IMR-90 (cell line): ENCODE measurements around the gene ZFAND6. TPM values are rescaled to one million over a fixed set of nuclear protein-coding genes. Genes with fewer than 3 reads are reported as not detected.

Experiments used
- ATAC-seq: fragments of 200-7000 bp; cut with Tn5 transposase; 2 replicates; pipeline ENCODE4 v1.9.1; 2020; ENCODE audit warnings: low read depth, mild to moderate bottlenecking, moderate library complexity
- BruUV-seq: library from RNA; stranded (reverse); fragments of 400-500 nt; replicated peaks from 2 replicates; lab custom pipeline; 2021; lab: Mats Ljungman, UMichigan
- CTCF ChIA-PET: fragments of 300-600 bp; formaldehyde crosslinking; extraction: SDS; loops from one replicate; lab custom pipeline; 2021; ENCODE audit warnings: antibody characterized with exemption; lab: Yijun Ruan, JAX
- POLR2A ChIA-PET: fragments of 300-600 bp; sonication (Branson Sonifier 250); formaldehyde crosslinking; loops from one replicate; lab custom pipeline; 2022; ENCODE audit warnings: antibody characterized with exemption; ENCODE audit not compliant: unreplicated experiment; lab: Charles Lee
- DNase-seq: peaks from one replicate; pipeline ENCODE4 v3.0.0; 2013
- H2AFZ ChIP-seq: replicated peaks from 2 replicates; pipeline ENCODE3; 2013; ENCODE audit warnings: low read length, mild to moderate bottlenecking; ENCODE audit not compliant: poor library complexity
- H2AK5ac ChIP-seq: 2 replicates; pipeline ENCODE4 v1.6.1; 2013; ENCODE audit warnings: low read depth, low read length, inconsistent platforms
- H2AK9ac ChIP-seq: replicated peaks from 2 replicates; pipeline ENCODE3; 2013; ENCODE audit warnings: mild to moderate bottlenecking, low read depth, low read length, moderate library complexity; ENCODE audit not compliant: poor library complexity
- H2BK120ac ChIP-seq: 2 replicates; pipeline ENCODE4 v1.6.1; 2013; ENCODE audit warnings: low read depth, low read length, inconsistent platforms
- H2BK15ac ChIP-seq: 3 replicates; pipeline ENCODE4 v1.6.1; 2013; ENCODE audit warnings: low read depth, low read length, inconsistent platforms
- H2BK20ac ChIP-seq: 2 replicates; pipeline ENCODE4 v1.6.1; 2013; ENCODE audit warnings: low read depth, mild to moderate bottlenecking, inconsistent platforms, low read length, moderate library complexity
- H2BK5ac ChIP-seq: 2 replicates; pipeline ENCODE4 v1.6.1; 2013; ENCODE audit warnings: mild to moderate bottlenecking, low read depth, low read length, inconsistent platforms; ENCODE audit not compliant: poor library complexity, severe bottlenecking
- H3K14ac ChIP-seq: replicated peaks from 2 replicates; pipeline ENCODE4 v1.6.1; 2013; ENCODE audit warnings: low read depth, low read length, inconsistent platforms
- H3K18ac ChIP-seq: 2 replicates; pipeline ENCODE4 v1.6.1; 2013; ENCODE audit warnings: low read depth, low read length, control low read depth
- H3K23ac ChIP-seq: 2 replicates; pipeline ENCODE4 v1.6.1; 2013; ENCODE audit warnings: low read depth, low read length, inconsistent platforms
- H3K27ac ChIP-seq: 2 replicates; pipeline ENCODE4 v1.5.1; 2013; ENCODE audit warnings: mild to moderate bottlenecking, control low read depth, low read length; ENCODE audit not compliant: insufficient read depth
- H3K27me3 ChIP-seq: 2 replicates; pipeline ENCODE4 v1.6.1; 2013; ENCODE audit warnings: low read length; ENCODE audit not compliant: control insufficient read depth, insufficient read depth
- H3K36me3 ChIP-seq: 2 replicates; pipeline ENCODE4 v1.6.1; 2013; ENCODE audit warnings: low read length, mixed read lengths; ENCODE audit not compliant: control insufficient read depth, insufficient read depth
- H3K4ac ChIP-seq: 2 replicates; pipeline ENCODE4 v1.6.1; 2013; ENCODE audit warnings: low read depth, low read length, inconsistent platforms
- H3K4me1 ChIP-seq: 2 replicates; pipeline ENCODE4 v1.6.1; 2013; ENCODE audit warnings: low read length, mixed read lengths; ENCODE audit not compliant: control insufficient read depth, insufficient read depth
- H3K4me2 ChIP-seq: 2 replicates; pipeline ENCODE4 v1.6.1; 2013; ENCODE audit warnings: low read depth, mild to moderate bottlenecking, control low read depth, low read length, moderate library complexity
- H3K4me3 ChIP-seq: 2 replicates; pipeline ENCODE4 v1.5.1; 2013; ENCODE audit warnings: low read depth, mild to moderate bottlenecking, control low read depth, low read length, moderate library complexity; ENCODE audit not compliant: insufficient read depth
- H3K56ac ChIP-seq: 2 replicates; pipeline ENCODE4 v1.6.1; 2013; ENCODE audit warnings: low read length, inconsistent platforms; ENCODE audit not compliant: insufficient read depth; ENCODE audit errors: extremely low read depth
- H3K79me1 ChIP-seq, 2 experiments: 2 replicates each; pipeline ENCODE4 v1.6.1; 2013; ENCODE audit warnings: low read length in 2 of 2, inconsistent platforms in 1 of 2, low read depth in 1 of 2
- H3K9ac ChIP-seq: 2 replicates; pipeline ENCODE4 v1.6.1; 2013; ENCODE audit warnings: low read depth, low read length, control low read depth
- H3K9me1 ChIP-seq: 2 replicates; pipeline ENCODE4 v1.6.1; 2013; ENCODE audit warnings: low read length, inconsistent platforms; ENCODE audit not compliant: insufficient read depth
- H3K9me3 ChIP-seq: 2 replicates; pipeline ENCODE4 v1.6.1; 2013; ENCODE audit warnings: low read length; ENCODE audit not compliant: control insufficient read depth, insufficient read depth
- H4K20me1 ChIP-seq: 2 replicates; pipeline ENCODE4 v1.6.1; 2013; ENCODE audit warnings: low read length, inconsistent platforms; ENCODE audit not compliant: insufficient read depth
- H4K5ac ChIP-seq: 2 replicates; pipeline ENCODE4 v1.6.1; 2013; ENCODE audit warnings: mild to moderate bottlenecking, low read depth, low read length, control low read depth
- H4K8ac ChIP-seq, 2 experiments: 2 replicates each; pipeline ENCODE4 v1.6.1; 2013; ENCODE audit warnings: low read depth in 2 of 2, low read length in 2 of 2, control low read depth in 1 of 2, inconsistent platforms in 1 of 2
- H4K91ac ChIP-seq: 2 replicates; pipeline ENCODE4 v1.6.1; 2013; ENCODE audit warnings: low read depth, low read length, inconsistent platforms; ENCODE audit not compliant: insufficient read depth
- CEBPB ChIP-seq: IDR thresholded peaks from 2 replicates; pipeline ENCODE4 v1.6.1; 2012; ENCODE audit warnings: low read depth, low read length, improper control_type of control experiment
- CTCF ChIP-seq: conservative IDR thresholded peaks from 2 replicates; pipeline ENCODE4 v1.5.1; 2012; ENCODE audit warnings: mild to moderate bottlenecking, low read depth, low read length, improper control_type of control experiment
- ELK1 ChIP-seq: fragments of 150-350 bp; IDR thresholded peaks from 2 replicates; pipeline ENCODE4 v1.6.1; 2016; ENCODE audit warnings: low read depth, mild to moderate bottlenecking, low read length, moderate library complexity, borderline replicate concordance
- WGBS, 2 experiments: methylation state at CpG; one replicate each; pipeline versions ENCODE4 v1.1.5 to v1.1.7; 2013; ENCODE audit warnings: missing lambda C conversion rate in 2 of 2; ENCODE audit not compliant: insufficient read length in 1 of 2; ENCODE audit errors: extremely low coverage in 2 of 2; 5-methylcytosine and 5-hydroxymethylcytosine counted together
- dilution Hi-C: fragments of 300-500 bp; cut with HindIII; formaldehyde crosslinking; loops from one replicate; pipeline ENCODE4 v1.14.3; 2018; ENCODE audit warnings: low sequenced_read_pairs; ENCODE audit not compliant: unreplicated experiment
- in situ Hi-C: fragments of 300-500 bp; cut with MboI; formaldehyde crosslinking; loops from 3 replicates; pipeline ENCODE4 v1.14.3; 2019; ENCODE audit warnings: low sequenced_read_pairs, inconsistent platforms, mixed read lengths
- intact Hi-C: fragments of 100-400 bp; cut with micrococcal nuclease; formaldehyde crosslinking; loops from 2 replicates; pipeline ENCODE4 v1.10.0; 2022
- polyA plus RNA-seq, 3 experiments: library from polyadenylated mRNA; depleted of rRNA; stranded (reverse); fragments of >200 nt; gene quantifications; 2 replicates each; pipeline ENCODE4 v1.2.3, GENCODE V29; 2012; ENCODE audit warnings: low replicate concordance in 1 of 3
- total RNA-seq: library from RNA; depleted of rRNA; stranded (reverse); fragments of >200 nt; gene quantifications from 2 replicates; pipeline ENCODE4 v1.2.3, GENCODE V29; 2012

Gene ZFAND6
- total and polyA plus RNA-seq, 2 of the 4 experiments (the other 2 are of a cell fraction), result 77.5 to 96.4 TPM

DNA sequence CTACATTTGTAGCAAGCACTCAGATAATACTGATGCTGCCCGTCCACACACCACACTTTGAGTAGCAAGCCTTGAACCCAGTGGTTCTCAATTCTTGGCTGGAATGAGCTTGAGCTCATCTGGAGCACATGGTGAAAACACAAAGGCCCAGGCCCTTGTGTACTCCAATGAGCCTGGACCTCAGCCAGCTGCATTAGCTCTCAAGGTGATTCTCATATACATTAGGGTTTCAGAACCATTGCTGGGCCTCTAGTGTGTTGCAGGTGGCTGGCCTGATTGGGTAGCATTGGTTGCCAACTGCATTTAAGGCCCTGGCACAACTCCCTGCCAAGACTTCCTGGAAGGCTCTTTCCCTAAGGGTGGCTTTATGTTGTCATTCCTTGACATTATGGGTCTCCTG lies 23.4 kb upstream of the ZFAND6 start:
- Histone ChIP-seq H4K91ac (no peak overlapping the region), H3K27ac (no peak overlapping the region), H3K36me3 (no peaks in the 10 kb centered on the region), H3K18ac (no peak overlapping the region), H2BK120ac (no peak overlapping the region), H3K14ac (no peak overlapping the region), H4K20me1 (no peaks in the 10 kb centered on the region), H2AFZ (no peak overlapping the region), H2BK20ac (no peak overlapping the region), H3K4me3 (no peak overlapping the region), H4K8ac (no peak overlapping the region), H3K9ac (no peak overlapping the region), H3K4ac (no peak overlapping the region), H3K4me1 (peaks cover 8% of the 10 kb centered on the region), H2BK5ac (no peak overlapping the region), H2AK5ac (no peak overlapping the region), H3K9me1 (0 out of 2 replicates have a peak, but pooled peaks cover 6% of the 10 kb centered on the region), H3K27me3 (no peaks in the 10 kb centered on the region), H3K23ac (no peak overlapping the region), H3K4me2 (no peak overlapping the region), H3K9me3 (no peaks in the 10 kb centered on the region), H2AK9ac (no peak overlapping the region), H3K56ac (no peak overlapping the region), H2BK15ac (no peak overlapping the region), H4K5ac (no peak overlapping the region), H3K79me1 (no peaks in the 10 kb centered on the region)
- in situ Hi-C loops, result no loop called here
- no TSS peak for BruUV-seq
- TF ChIP-seq CTCF (no peak), ELK1 (no peak), CEBPB (no peak)
- intact Hi-C loops, result no loop called here
- no peak for DNase-seq
- CTCF ChIA-PET, result no interaction called here
- 86% methylated on average over 1 of the region's 1 CpG; no CpG with 5 or more reads in 1 of the 2 experiments for WGBS, 2 experiments
- POLR2A ChIA-PET, result no interaction called here
- dilution Hi-C loops, result no loop called here
- no peak for ATAC-seq
